HFFc6 (cell line): Measurements from ENCODE around the gene ACTN4. TPM values are rescaled to one million over a fixed set of nuclear protein-coding genes. Genes with fewer than 3 reads are reported as not detected.

Source experiments
- DNase-seq: peaks from one replicate; pipeline ENCODE4 v3.0.0-alpha.2; 2018
- H3K27ac Mint-ChIP-seq: 2 replicates; pipeline ENCODE4 v1.8.0; 2020; ENCODE audit warnings: mild to moderate bottlenecking, mixed read lengths
- H3K27me3 Mint-ChIP-seq: 2 replicates; pipeline ENCODE4 v1.8.0; 2021; ENCODE audit warnings: mild to moderate bottlenecking, moderate library complexity, mixed read lengths; ENCODE audit not compliant: insufficient read depth
- H3K36me3 Mint-ChIP-seq: 2 replicates; pipeline ENCODE4 v1.8.0; 2021; ENCODE audit warnings: low read depth, mixed read lengths
- H3K4me1 Mint-ChIP-seq: 2 replicates; pipeline ENCODE4 v1.8.0; 2020; ENCODE audit warnings: low read depth, mixed read lengths
- H3K4me3 Mint-ChIP-seq: 2 replicates; pipeline ENCODE4 v1.8.0; 2020; ENCODE audit warnings: mild to moderate bottlenecking, moderate library complexity, mixed read lengths
- H3K9me3 Mint-ChIP-seq: 2 replicates; pipeline ENCODE4 v1.8.0; 2020; ENCODE audit warnings: mild to moderate bottlenecking, mixed read lengths
- total RNA-seq, 6 experiments: library from RNA; stranded (reverse); fragmentation: NEBNext Ultra II Directional; extraction: Animal tissue kit (Norgen Biotek cat#: 25700); gene quantifications; 2 replicates in 1 of 6; 3 replicates in 5 of 6; pipeline ENCODE4 v1.2.3, GENCODE V29; 2021
- TF ChIP-seq, protein P1 (sequence below): fragments of 200-600 bp; sonication (generic); IDR thresholded peaks from 2 replicates; pipeline ENCODE4 v1.5.0; 2021; ENCODE audit warnings: antibody characterized with exemption, mild to moderate bottlenecking

Gene ACTN4
- total RNA-seq, 6 experiments from 2014 or later: 972 to 1,299 (median 1,250) TPM

DNA sequence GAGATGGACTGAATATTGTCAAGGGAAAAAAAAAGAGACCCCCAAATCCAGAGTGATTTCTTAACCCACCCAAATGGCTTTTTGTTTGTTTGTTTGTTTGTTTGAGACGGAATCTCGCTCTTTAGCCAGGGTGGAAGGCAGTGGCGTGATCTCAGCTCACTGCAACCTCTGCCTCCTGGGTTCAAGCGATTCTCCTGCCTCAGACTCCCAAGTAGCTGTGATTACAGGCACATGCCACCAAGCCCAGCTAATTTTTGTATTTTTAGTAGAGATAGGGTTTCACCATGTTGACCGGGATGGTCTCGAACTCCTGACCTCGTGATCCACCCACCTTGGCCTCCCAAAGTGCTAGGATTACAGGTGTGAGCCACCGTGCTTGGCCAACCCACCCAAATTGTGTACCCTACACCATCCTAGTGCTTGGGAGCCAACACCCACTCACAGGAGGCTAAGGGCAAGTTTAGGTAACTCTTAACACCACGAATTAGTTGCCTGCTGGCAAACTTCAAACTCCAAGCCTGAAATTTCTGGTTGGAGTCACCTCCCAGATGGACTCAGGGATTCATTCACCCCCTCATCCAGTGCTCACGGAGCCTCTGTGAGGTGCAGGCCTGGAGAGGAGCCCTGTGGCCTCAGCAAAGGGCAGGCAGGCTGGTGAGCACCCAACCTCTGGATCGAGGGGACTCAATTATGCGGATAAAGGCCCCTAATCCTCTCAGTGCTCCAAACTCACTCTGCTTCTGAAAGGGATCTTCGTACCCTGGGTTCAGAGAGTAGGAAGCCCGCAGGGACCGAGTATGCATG lies 37.6 kb downstream of the ACTN4 start:
- peaks cover 14% of the 10 kb centered on the region for H3K27me3 Mint-ChIP-seq
- peak overlapping the region; percentile 71 for H3K4me3 Mint-ChIP-seq
- H3K9me3 Mint-ChIP-seq: no peaks in the 10 kb centered on the region
- TF ChIP-seq, protein P1, sequence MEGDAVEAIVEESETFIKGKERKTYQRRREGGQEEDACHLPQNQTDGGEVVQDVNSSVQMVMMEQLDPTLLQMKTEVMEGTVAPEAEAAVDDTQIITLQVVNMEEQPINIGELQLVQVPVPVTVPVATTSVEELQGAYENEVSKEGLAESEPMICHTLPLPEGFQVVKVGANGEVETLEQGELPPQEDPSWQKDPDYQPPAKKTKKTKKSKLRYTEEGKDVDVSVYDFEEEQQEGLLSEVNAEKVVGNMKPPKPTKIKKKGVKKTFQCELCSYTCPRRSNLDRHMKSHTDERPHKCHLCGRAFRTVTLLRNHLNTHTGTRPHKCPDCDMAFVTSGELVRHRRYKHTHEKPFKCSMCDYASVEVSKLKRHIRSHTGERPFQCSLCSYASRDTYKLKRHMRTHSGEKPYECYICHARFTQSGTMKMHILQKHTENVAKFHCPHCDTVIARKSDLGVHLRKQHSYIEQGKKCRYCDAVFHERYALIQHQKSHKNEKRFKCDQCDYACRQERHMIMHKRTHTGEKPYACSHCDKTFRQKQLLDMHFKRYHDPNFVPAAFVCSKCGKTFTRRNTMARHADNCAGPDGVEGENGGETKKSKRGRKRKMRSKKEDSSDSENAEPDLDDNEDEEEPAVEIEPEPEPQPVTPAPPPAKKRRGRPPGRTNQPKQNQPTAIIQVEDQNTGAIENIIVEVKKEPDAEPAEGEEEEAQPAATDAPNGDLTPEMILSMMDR: no peak
- no peak for DNase-seq
- H3K4me1 Mint-ChIP-seq: peaks cover 98% of the 10 kb centered on the region
- peak overlapping the region; percentile 100 for H3K27ac Mint-ChIP-seq
- peaks cover 52% of the 10 kb centered on the region for H3K36me3 Mint-ChIP-seq

DNA sequence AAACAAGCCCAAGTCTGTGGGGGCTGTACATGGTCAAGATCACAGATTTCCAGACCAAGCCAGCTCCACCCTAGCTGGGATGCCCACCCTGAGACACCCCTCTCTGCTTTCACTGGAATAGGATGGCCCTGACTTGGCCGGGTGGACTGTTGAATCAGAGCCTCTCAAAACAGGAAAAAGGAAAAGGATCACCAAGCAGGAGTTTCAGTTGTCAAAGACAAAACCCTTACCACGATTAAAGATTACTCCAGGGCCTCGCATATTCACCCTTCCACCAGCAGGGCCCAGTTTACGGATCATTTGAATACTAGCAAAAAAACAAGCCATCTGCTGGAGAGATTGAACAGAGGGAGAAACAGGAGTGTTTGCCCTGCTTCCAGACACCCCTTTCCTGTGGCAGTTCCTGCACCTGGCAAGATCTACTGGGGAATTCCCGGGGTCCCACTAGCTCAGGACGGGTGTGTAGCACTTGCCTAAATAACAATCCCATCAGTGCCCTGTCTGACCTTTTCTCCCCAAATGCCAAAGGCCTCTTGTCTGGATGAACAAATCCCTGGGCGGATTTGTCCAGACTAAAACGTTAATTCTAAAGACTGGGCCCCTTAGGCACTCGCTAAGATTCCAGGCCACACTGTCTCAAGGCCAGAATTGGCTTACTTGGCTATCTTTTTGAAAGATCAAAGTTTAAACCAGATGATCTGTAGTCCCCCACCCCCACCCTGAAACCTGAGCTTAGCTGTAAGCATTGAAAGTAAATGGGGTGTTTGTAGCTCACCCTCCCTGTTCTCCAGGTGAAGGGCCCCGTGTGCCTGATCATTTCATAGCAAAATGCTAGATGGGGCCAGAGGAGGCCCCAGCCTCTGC lies 38.4 kb downstream of the ACTN4 start:
- peaks cover 98% of the 10 kb centered on the region for H3K4me1 Mint-ChIP-seq
- peaks cover 17% of the 10 kb centered on the region for H3K27me3 Mint-ChIP-seq

DNA sequence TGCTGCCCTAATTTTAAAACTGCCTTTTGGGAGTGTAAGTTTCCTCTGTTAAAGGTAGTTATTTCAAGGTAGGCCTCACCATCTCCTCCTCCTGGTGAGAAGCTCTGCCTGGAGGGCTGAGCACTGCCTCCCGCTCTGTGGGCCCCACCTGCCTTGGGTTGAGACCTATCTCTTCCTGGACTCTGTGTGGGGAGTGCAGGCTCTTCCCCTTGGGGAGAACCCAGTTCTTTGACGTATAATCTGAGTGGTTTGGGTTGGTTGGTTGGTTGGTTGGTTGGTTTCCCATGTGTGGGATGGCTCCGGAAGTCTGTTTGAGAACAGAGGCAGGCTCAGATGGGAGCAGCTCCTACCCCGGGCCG lies 39.1 kb downstream of the ACTN4 start:
- H3K27ac Mint-ChIP-seq: peak overlapping the region; percentile 100
- TF ChIP-seq, protein P1: no peak
- DNase-seq: no peak
- H3K4me1 Mint-ChIP-seq: peaks cover 98% of the 10 kb centered on the region
- H3K36me3 Mint-ChIP-seq: peaks cover 47% of the 10 kb centered on the region
- H3K4me3 Mint-ChIP-seq: peak overlapping the region; percentile 63
- H3K27me3 Mint-ChIP-seq: peaks cover 20% of the 10 kb centered on the region
- H3K9me3 Mint-ChIP-seq: no peaks in the 10 kb centered on the region

More for the DNA sequence above, 38.4 kb downstream of the ACTN4 start:
- Mint-ChIP-seq H3K36me3 (peaks cover 52% of the 10 kb centered on the region), H3K4me3 (peak overlapping the region; percentile 63), H3K27ac (peak overlapping the region; percentile 100), H3K9me3 (no peaks in the 10 kb centered on the region)
- TF ChIP-seq, protein P1: peak; percentile 76
- peak; percentile 60 for DNase-seq

DNA sequence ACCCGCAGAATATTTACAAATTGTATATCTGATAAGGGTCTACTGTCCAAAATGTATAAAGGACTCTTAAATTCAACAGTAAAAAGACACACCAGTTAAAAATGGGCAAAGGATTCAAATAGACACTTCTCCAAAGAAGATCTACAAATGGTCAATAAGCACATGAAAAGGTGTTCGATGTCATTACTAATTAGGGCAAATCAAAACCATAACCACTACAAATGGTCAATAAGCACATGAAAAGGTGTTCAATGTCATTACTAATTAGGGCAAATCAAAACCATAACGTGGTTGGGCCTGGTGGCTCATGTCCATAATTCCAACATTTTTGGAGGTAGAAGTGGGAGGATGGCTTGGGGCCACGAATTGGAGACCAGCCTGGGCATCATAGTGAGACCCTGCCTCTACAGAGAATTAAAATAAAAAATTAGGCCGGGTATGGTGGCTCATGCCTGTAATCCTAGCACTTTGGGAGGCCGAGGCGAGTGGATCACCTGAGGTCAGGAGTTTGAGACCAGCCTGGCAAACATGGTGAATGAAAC lies 40.5 kb downstream of the ACTN4 start:
- TF ChIP-seq, protein P1: no peak
- Mint-ChIP-seq H3K9me3 (no peaks in the 10 kb centered on the region), H3K27me3 (peaks cover 25% of the 10 kb centered on the region), H3K27ac (peak overlapping the region; percentile 100), H3K36me3 (peaks cover 48% of the 10 kb centered on the region), H3K4me1 (peaks cover 99% of the 10 kb centered on the region), H3K4me3 (peak overlapping the region; percentile 62)
- DNase-seq: no peak

DNA sequence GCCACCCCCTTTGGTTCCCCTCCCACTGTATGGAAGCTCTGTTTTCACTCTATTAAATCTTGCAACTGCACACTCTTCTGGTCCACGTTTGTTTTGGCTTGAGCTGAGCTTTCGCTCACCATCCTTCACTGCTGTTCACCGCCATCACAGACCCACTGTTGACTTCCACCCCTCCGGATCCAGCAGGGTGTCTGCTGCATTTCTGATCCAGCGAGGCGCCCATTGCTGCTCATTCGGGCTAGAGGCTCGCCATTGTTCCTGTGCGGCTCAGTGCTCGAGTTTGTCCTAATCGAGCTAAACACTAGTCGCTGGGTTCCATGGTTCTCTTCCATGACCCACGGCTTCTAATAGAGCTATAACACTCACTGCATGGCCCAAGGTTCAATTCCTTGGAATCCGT lies 42.7 kb downstream of the ACTN4 start:
- peaks cover 99% of the 10 kb centered on the region for H3K4me1 Mint-ChIP-seq

More for the DNA sequence above, 42.7 kb downstream of the ACTN4 start:
- DNase-seq: no peak
- TF ChIP-seq, protein P1: no peak
- Mint-ChIP-seq H3K9me3 (no peaks in the 10 kb centered on the region), H3K27ac (peak overlapping the region; percentile 100), H3K4me3 (peak overlapping the region; percentile 55), H3K36me3 (peaks cover 62% of the 10 kb centered on the region), H3K27me3 (peaks cover 28% of the 10 kb centered on the region)
